K562 (cell line): Measurements from ENCODE around the gene WRAP53. TPM values are rescaled to one million over a fixed set of nuclear protein-coding genes. Genes with fewer than 3 reads are reported as not detected.

ENCODE experiments used
- BRF2 ChIP-seq: IDR thresholded peaks from 3 replicates; pipeline ENCODE4 v1.6.1; 2011; ENCODE audit warnings: borderline replicate concordance, mild to moderate bottlenecking; ENCODE audit not compliant: insufficient read length, insufficient read depth
- CHD7 ChIP-seq: fragments of 200-600 bp; sonication (generic); IDR thresholded peaks from one replicate; pipeline ENCODE4 v1.6.1; 2012; ENCODE audit warnings: mild to moderate bottlenecking, low read depth, low read length, inconsistent platforms
- GTF2E2 ChIP-seq: fragments of 200-800 bp; sonication (Bioruptor generic); IDR thresholded peaks from 2 replicates; pipeline ENCODE4 v1.6.1; 2016; ENCODE audit warnings: missing genetic modification characterization, missing compliant biosample characterization
- SIN3B ChIP-seq: fragments of 450-650 bp; IDR thresholded peaks from 2 replicates; pipeline ENCODE4 v1.6.1; 2017; ENCODE audit warnings: low read depth, mild to moderate bottlenecking, moderate library complexity
- TEAD4 ChIP-seq, 2 experiments: sonication (generic) in 1 of 2; formaldehyde crosslinking in 1 of 2; IDR thresholded peaks; 2 replicates each; pipeline versions ENCODE4 v1.6.1 to v1.8.0; 2012 to 2022; ENCODE audit warnings: borderline replicate concordance in 1 of 2, inconsistent platforms in 1 of 2, low read length in 1 of 2, mild to moderate bottlenecking in 1 of 2, missing genetic modification reagents in 1 of 2
- polyA plus RNA-seq, 8 experiments: library from polyadenylated mRNA; depleted of rRNA in 4 of 8; stranded (reverse) in 5 of 8; unstranded in 3 of 8; fragments of >200 nt; fragmentation: Nextera tagmentation in 2 of 8; fragmentation: Illumina TruSeq in 1 of 8; extraction: Ambion mirVana in 2 of 8; extraction: Trizol in 1 of 8; gene quantifications; 2 replicates each; pipeline versions ENCODE4 v1.2.1 to v1.2.3, GENCODE V29; 2011 to 2014; ENCODE audit warnings: inconsistent platforms in 1 of 8, missing spikeins in 1 of 8
- total RNA-seq, 7 experiments: library from RNA; depleted of rRNA in 6 of 7; stranded (reverse); fragments of >200 nt in 6 of 7; fragmentation: Illumina TruSeq in 2 of 7; extraction: Trizol in 2 of 7; gene quantifications; 2 replicates each; pipeline versions ENCODE4 v1.2.1 to v1.2.3, GENCODE V29; 2011 to 2021; ENCODE audit warnings: low replicate concordance in 1 of 7

Gene WRAP53
- total and polyA plus RNA-seq, 9 of the 15 experiments (the other 6 are each of a cell fraction or from before 2014, with no cell fraction given), result 0.72 to 18.2 (median 13.4) TPM

GRCh38 chr17:7685533-7686221 lies 2.6 kb upstream of the WRAP53 start (continued):
- no peak for TF ChIP-seq CHD7
- TF ChIP-seq SIN3B, result no peak
- TF ChIP-seq BRF2, result no peak
- TF ChIP-seq GTF2E2 (tag), result no peak
- TF ChIP-seq TEAD4 (IDR thresholded peaks at IDR 0.05; ENCODE audit: low read length), result no peak
- 0 out of 2 replicates have a peak, but pooled peaks have one; percentile 29 for TF ChIP-seq TEAD4 (CRISPR knock-in tag; IDR thresholded peaks at IDR 0.05; ENCODE audit: borderline replicate concordance)
